GDM1 (cell line): ENCODE measurements around the gene CRHBP.
"Not testable (repeated sequence)": the region's sequence is repeated elsewhere in the genome, so short reads cannot be mapped to it uniquely, and the experiment has no call there.

Experiments
- DNase-seq: peaks from one replicate; lab custom pipeline; 2025; lab: John Stamatoyannopoulos, UW

Gene CRHBP

GRCh38 chr5:76952795-76953536 is at the start of gene CRHBP:
CRHBP (plus strand) TSS chr5:76953045; CDS start chr5:76953135, 90 bp downstream.
- no peak for DNase-seq

GRCh38 chr5:76908166-76908565 is 44.7 kb upstream of the CRHBP start:
- no peak for DNase-seq

GRCh38 chr5:76910344-76910933 is 42.4 kb upstream of the CRHBP start:
- not testable (repeated sequence) for DNase-seq

GRCh38 chr5:76914671-76915070 is 38.2 kb upstream of the CRHBP start:
- not testable (repeated sequence) for DNase-seq

GRCh38 chr5:76918539-76918938 is 34.3 kb upstream of the CRHBP start:
- DNase-seq, result no peak

GRCh38 chr5:76920491-76920890 is 32.4 kb upstream of the CRHBP start:
- DNase-seq, result no peak

GRCh38 chr5:76926329-76927105 is 26.3 kb upstream of the CRHBP start:
- no peak for DNase-seq

- no peak for DNase-seq
Measured at GRCh38 chr5:76927961-76928360, 24.9 kb upstream of the CRHBP start.

- DNase-seq, result no peak
Measured at GRCh38 chr5:76930083-76930482, 22.8 kb upstream of the CRHBP start.

GRCh38 chr5:76938177-76938576 is 14.7 kb upstream of the CRHBP start:
- DNase-seq, result no peak

- no peak for DNase-seq
Measured at GRCh38 chr5:76941000-76941399, 11.8 kb upstream of the CRHBP start.

GRCh38 chr5:76941442-76941841 is 11.4 kb upstream of the CRHBP start:
- no peak for DNase-seq

GRCh38 chr5:76942581-76942980 is 10.3 kb upstream of the CRHBP start:
- DNase-seq, result no peak

GRCh38 chr5:76943006-76943405 is 9.8 kb upstream of the CRHBP start:
- no peak for DNase-seq

GRCh38 chr5:76944638-76945037 is 8.2 kb upstream of the CRHBP start:
- DNase-seq, result no peak

- not testable (repeated sequence) for DNase-seq
Measured at GRCh38 chr5:76945238-76945637, 7.6 kb upstream of the CRHBP start.

- DNase-seq, result no peak
Measured at GRCh38 chr5:76946090-76946489, 6.8 kb upstream of the CRHBP start.

GRCh38 chr5:76947082-76947503 is 5.8 kb upstream of the CRHBP start:
- no peak for DNase-seq

- DNase-seq, result no peak
Measured at GRCh38 chr5:76953551-76954382, 922 bp downstream of the CRHBP start.

- no peak for DNase-seq
Measured at GRCh38 chr5:76954383-76954763, 1.5 kb downstream of the CRHBP start.

- no peak for DNase-seq
Measured at GRCh38 chr5:76956033-76956432, 3.2 kb downstream of the CRHBP start.
